ENCODE measurements around the gene NCK2.
A peak's percentile ranks its signal among the peaks of the same experiment; 100 is the strongest.

The NCK2 gene

DNA sequence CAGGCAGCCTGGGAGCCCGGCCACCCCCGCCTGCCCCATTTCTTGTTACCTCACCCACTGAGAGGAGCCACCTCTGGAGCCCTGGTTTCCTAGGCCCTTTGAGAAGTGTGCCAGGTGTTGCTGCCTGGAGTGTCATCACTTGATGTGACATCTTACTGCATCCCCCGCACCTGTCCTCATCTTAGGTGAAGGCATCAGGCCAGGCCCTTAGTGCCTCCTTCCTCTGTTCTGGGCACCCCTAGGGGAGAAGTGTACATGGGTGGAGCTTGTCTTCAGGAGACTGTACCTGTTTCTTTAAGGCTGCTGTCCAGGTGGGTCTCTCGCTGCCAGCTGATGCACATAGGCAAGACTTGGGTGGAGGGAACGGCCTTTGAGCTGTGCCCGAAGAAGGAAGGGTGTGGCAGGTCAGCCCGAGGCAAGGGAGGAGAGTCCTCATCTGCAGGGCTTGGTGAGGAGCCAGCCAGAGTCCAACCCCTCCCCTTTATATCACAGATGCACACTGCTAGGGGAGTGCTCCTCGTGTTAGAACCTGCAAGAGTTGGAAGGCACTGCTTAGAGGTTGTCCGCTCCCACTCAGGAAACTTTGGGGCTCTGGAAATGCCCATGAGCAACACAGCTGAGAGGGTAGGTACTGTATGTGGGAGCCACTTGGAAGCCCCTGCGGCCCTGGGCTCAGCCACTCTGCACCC, 45.9 kb downstream of the NCK2 start:
- DNase-seq (ENCODE audit: low read depth in 2 of 2) = no peak

DNA sequence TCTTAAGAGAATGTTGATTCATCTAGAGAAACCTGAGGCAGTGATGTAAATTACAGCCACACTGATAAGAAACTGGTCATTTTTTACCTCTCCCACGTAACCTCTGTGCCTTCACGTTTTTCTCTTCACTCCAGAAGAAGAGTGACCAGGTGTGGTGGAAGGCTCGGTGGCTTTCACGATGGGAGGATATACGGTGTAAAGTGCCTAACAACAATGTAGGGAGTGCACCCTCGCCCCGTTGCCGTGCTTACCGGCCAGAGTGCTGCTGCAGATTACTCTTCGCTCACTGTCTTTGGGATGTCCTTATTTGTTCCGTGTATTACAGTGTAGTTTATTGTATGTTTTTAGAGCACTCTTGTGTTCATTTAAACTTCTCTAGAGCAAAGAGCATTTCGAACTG, 46.5 kb downstream of the NCK2 start:
- DNase-seq (ENCODE audit: low read depth in 2 of 2) = no peak

DNA sequence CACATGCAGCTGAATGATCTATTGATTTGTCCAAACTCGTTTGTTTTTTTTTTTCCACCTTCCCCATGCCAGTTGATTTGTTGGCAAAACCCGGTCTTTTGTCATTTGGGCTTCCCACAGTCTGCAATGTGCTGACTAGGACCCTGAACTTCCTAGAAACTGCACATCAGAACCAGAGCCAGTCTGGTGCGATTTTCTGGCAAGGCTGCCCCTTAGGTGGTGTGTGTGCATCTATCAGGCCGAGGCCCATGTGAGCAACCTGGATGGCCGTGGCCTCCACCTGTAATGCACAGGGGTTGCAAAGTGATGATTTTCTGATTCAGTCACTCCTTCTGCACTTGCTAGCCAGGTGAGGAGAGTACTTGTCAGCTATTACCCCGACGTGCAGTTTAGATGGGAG, 47.8 kb downstream of the NCK2 start:
- DNase-seq (ENCODE audit: low read depth in 2 of 2) = no peak

DNA sequence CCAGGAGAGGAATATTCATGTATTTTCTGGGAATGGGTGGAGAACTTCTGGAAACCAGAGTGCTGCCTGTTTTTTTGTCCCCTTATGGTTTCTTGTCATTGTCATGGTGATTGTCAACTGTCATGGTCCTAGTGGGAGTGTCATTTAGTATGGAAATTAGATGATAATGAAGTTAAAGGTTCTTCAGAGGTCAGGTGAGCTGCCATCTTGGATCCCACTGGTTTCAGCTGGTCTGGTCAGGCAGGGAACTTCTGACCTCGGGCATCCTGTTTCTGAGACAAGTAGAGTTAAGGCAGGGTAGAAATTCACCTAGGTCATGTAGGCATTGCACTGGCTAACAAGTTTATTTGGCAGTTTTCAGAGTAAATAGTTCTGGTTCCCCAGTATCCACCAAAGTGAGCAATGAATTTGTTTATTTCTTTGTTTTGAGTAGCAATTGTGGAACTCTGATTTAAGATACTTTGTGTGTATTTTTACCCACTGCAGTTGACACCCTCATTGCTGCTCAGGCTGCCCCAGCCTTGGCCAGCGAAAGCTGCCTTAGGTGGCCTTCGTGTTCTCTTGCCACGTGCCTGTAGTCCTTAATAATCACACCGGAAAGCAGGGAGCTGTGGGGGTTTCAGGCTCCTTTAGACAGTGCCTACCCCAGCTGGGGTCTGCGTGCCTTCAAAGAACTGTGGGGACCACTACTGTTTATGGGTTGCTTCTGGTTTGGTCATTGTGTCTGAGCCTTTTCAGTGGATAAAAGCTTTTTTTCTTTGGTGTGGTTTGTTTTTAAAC, 48.7 kb downstream of the NCK2 start:
- DNase-seq (ENCODE audit: low read depth in 2 of 2) = no peak

DNA sequence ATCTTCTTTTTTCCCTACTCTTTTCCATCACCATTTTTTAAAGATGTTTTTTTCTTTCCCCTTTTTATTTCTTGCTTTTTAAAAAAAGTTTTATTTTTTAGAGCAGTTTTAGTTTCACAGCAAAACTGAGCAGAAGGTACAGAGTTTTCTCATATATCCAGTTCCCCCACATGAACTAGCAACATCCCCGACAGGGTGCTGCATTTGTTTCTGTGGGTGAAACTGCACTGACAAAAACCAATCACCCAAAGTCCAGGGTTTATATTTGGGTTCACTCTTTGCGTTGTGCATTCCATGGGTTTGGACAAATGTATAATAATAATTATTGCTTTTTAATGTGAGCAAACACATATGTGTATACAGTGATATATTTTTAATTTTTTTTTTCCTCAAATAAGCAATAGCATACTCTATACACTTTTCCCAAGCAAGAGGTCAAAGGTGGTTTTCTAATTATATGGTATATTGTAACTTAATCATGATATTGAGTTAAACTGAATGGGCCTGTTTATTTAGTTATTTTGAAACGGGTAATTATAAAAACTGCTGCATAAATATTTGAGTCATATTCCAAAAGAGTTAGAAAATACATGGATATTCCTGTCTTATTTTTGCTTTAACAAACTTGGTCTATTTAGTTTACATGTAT, 50.3 kb downstream of the NCK2 start:
- no peak for DNase-seq (ENCODE audit: low read depth in 2 of 2)

DNA sequence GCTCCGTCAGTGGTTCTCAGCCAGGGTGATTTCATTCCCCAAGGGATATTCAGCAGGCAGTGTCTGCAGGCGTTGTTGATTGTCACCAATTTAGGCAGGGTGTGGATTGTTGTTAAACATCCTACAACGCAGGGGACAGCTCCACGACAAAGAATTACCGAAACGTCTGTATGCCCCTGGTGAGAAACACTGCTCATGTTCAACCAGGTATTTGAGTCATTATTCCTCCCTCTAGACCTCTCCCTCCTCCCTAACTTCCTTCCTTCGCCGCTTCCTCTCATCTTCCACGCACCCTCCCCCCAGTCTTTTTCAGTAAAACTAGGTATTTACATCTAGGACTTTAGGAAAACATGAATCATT, 50.8 kb downstream of the NCK2 start:
- no peak for DNase-seq (ENCODE audit: low read depth in 2 of 2)

DNA sequence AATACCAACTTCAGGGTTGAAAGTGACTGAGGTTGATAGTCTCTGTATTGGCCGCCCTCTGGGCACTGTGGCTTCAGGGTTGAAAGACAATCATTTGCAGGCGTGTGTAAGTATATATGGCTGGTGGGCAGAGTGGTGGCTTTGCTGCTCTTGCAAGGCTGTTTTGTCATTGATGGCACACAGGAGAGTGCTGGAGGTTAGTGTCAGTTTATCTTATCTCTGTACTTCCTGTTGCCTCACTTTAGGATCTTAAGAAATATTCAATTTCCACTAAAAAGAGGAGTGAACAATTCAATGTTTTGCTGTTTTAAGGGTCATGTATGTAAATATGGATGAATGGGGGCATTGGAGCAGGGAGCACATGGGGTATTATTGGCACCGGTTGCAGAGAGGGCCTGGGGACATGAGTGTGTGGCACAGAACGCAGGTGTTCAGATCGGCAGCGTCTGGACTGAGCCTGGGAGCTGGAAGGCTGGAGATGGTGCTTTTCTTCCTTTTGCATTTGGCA, 51.5 kb downstream of the NCK2 start:
- DNase-seq (ENCODE audit: low read depth in 2 of 2) = no peak

DNA sequence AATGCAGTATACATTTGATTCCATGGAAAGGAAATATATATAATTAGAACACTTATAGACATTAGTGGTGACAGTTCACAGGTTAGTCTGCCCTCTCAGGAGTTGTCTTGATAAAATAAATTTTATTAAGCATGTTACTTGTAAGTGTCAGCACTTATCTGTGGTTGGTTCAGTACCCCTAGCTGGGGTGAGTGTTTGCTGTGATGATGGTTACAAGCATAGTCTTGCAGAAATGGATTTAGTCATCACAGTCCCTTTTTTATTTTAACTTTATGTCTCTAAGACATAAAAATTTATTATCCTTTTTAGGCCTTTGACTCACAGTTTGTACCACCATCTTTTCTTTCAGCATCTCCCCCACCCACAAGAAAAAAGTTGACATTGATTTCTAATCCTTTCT, 52.1 kb downstream of the NCK2 start:
- DNase-seq (ENCODE audit: low read depth in 2 of 2) = no peak

DNA sequence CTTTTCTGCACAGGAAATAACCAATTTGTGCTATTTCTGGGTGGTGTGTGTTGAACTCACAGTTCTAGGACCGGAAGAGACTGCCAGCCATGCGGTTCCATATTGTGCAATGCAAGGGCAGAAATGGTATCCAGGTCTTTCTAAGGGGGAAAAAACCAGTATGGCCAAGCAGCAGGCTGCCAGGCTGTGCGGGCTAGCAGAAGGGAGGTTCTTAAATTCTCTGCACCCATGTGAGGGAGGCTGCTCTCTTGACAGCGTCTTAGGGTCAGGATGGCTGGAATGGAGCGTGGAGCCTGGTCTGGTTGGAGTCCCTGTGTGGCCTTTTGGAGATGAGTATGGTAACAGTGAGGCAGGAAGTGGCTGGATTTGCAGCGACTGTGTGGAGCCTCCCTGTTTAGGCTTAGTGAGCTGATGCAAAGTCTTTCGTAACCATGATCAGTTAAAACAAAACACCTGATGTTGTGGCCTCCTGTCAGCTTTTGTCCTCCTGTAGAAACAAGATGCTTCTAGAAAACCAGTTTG, 52.6 kb downstream of the NCK2 start:
- peak in 1 of 2 experiments; percentile 29 for DNase-seq (ENCODE audit: low read depth in 2 of 2)

DNA sequence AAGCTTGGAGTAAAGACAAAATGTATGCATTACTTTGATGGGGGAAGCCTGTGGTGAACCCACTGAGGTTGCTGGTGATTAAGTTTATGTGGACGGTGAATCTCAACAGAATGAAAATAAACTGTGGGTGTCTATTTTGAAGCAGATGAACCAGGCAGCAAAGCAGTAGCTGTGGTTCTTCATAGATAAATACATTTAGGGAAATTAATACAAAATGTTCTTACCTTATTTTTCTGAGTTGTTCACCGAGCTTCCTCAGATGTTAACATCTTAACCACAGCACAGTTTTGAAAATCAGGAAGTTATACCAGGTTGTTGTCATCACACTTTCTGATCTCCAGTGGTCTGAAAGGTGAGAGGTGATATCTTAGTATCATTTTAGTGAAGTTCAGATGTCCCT, 53.9 kb downstream of the NCK2 start:
- DNase-seq (ENCODE audit: low read depth in 2 of 2) = no peak

DNA sequence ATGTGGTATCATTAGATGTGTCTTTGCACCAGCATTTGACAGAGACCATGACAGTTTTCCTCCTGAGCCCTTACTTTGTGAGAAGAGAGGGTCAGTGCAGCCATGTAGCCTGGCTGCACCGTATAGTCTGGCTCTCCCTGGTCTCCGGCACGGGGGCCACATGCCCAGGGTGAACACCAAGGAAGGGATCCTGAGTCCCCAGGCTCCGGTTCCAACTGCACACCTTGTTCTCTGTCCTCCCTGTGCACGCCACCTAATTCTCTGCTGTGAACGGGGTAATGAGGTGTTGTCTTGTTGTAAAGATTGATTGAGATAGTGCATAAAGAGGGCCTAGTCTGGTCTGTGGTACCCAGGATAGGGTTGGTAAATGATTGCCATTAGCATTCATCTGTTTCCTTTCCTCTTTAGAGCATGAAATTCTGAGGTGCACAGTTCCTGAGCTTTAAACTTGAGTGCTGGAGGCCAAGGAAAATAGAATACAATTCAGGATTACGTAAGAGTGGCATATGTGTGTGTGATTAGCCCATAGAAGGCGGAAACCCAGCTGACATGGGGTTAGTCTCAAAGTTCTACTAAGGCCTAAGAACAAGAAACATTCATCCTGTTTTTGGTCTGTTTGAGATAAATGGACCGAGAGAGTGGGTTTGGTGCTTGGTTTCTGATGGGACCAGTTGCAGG, 55.5 kb downstream of the NCK2 start:
- DNase-seq (ENCODE audit: low read depth in 2 of 2) = no peak

DNA sequence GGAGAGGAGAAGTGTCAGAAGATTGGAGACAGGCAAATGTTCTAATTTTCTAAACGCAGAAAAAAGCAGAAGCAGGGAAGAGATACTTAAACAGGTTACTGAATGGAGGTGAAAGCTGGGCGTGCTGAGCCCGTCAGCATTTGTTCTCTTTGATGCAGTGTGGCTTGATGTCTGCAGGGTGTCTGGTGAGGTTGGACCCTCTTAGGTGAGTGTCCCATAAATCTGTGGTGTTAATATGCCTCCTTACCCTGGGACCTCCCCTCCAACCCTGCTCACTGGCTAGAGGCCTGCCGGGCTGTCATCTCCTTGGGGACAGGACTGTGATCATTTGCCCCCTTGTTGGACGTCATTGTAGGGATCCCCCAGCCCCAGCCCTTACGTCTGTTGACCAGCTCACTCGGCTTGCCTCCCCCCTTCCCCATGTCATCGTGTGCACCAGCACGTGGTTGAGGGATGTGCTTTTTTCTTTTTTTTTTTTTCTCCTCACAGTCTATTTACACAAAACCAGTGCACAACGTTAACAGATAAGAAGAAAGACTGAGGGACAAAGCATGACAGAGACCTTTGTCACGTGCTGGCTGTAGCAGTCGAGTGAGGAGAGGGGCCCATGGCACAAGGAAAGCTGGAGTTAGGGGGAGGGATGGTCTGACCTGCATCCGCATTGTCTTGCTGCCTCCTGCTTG, 56.4 kb downstream of the NCK2 start:
- no peak for DNase-seq (ENCODE audit: low read depth in 2 of 2)

DNA sequence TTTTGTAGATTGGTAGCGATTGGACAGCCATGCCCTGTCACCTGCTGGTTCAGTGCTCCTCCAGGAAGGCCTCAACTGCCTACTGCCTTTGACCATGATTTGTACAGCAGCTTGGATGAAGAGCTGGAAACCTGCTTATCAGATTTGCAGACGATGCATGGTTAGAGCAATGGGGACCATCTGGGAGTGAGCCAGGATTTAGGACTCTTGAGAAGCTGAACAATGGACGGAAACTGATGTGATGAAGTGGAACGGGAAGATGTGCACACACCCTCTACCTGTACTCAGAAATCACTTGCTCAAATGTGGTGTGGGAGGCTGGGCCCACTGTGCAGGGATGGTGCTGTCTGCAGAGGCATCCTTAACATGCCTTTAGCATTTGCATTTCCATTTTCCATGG, 57.2 kb downstream of the NCK2 start:
- no peak for DNase-seq (ENCODE audit: low read depth in 2 of 2)

DNA sequence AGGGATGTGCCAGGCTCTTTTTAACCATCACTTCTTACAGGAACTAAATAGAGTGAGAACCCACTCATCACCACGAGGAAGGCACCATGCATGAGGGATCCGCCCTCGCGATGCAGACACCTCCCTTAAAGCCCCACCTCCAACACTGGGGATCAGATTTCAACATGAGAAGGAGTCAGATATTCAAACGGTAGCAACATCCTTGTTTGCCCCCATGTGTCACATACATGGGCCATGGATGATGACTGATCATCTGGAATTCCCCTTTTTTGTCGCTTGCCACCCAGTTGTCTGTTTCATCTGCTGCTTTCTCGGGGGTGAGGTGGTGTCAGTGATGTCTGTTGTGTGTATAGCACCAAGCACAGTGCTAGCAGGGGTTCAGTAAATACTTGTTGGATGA, 57.9 kb downstream of the NCK2 start:
- no peak for DNase-seq (ENCODE audit: low read depth in 2 of 2)

DNA sequence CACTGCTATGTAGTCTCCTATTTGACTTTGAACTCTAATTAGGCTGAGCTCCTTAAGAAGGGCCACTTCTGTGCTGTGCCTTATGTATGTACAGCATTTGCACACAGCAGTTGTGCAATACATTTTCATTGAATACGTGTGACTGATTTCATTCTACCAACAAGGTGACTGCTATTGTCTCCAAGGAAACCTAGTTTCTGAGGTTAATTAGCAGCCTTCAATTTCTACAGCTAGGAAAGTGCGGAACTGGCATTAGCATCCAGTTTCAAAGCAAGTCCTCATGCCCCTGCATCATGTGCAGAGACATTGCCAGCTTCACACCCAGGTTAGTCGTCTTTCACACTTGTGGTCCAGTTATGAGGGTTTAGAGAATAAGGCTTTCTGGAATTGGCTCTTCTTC, 58.6 kb downstream of the NCK2 start:
- no peak for DNase-seq (ENCODE audit: low read depth in 2 of 2)

DNA sequence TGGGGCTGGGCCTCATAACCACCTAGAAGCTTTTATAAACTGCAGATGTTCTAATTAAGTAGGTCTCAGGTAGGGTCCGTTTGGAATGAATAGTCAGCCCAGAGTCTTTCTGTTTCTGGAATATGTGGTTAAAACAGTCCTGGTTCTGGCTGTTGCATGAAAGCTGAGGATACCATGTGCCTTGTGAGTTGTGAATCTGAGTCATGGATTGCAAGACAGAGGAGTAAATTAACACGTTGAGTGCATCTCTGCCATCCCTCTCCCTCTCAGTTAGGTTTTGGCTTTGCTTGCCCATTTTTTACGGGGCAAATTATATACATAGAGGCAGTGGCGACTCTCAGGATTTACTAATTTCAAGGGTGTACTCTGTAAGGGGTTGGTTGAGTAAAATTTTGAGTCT, 59.1 kb downstream of the NCK2 start:
- DNase-seq (ENCODE audit: low read depth in 2 of 2) = no peak

DNA sequence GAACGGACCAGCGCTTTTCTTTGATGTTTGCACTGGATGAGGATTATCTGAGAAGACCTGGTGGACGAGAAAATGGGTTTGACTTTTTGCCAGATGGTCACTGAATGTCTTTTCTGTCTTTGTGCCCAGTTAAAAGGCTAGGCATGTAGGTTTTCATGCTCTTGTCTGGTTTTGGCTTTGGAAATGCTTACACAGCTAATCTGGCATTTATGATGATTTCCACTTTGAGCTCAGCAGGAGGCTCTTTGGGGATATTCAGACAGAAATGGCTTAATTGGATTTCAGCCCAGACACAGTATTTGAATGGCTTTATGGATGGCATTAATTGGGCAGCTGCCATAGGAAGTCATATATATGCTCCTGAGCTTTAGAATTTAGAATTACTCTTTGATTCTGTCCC, 59.6 kb downstream of the NCK2 start:
- no peak for DNase-seq (ENCODE audit: low read depth in 2 of 2)

DNA sequence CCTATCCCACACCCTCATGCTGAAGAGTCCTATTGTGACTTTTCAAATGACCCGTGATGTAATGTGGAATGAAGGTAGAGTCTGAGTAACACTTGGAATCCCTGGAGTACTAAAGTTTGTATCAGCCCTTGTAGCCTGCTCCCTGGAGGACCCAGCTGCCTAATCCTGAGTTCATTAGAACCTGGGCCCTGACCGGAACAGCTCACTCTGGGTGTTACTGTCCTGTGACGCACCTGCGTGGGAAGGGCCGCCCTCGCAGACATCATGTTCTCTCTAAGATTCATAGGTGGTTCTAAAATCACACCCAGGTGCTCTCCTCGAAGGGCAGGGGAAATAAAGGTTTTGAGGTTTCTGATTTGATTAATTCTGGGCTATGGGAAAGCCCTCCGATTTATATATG, 62.3 kb downstream of the NCK2 start:
- DNase-seq (ENCODE audit: low read depth in 2 of 2) = no peak

DNA sequence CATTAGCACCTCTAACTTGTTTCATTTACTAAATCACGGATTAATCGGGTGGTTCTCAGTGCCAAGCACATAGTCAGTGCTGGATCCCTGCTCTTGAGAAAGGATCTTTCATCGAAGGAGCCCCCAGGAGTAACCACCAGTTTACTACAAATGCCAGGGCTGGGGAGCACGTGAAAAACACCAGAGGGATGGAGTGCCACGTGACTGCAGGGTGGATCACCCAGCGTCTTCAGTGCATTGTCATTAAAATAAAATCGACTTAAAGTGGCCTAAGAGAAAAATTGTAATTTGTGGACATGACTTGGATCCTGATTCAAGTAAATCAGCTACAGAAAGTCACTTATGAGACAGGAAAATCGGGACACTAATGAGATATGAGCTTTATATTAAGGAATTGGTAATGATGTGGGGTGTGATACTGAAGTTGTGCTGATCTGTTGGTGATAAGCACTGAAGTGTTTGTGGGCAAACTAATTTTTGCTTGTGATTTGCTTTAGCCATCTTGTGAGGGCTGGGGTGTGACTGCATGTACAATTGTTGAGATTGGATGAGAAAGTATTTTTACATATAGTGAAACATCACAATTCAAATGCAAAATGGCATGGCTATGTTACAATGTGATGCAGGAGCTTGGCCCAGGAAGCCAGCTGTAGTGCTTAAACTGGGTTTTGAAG, 63.8 kb downstream of the NCK2 start:
- no peak for DNase-seq (ENCODE audit: low read depth in 2 of 2)

DNA sequence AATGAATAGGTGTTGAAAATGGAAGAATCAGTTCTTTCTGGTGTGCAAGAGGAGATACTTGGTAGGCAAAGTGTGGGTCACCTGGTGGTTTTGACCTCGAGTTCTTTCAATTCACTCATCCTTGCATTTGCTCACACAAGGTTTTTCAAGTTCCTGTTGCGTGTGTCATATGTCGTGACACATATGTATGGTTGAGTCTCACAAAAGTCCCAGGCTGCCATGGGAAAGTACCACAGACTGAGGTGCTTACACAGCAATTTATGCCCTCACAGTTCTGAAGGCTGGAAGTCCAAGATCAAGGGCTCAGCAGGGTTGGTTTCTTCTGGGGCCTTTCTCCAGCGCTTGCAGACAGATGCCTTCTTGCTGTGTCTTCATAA, 64.4 kb downstream of the NCK2 start:
- DNase-seq (ENCODE audit: low read depth in 2 of 2) = no peak

DNA sequence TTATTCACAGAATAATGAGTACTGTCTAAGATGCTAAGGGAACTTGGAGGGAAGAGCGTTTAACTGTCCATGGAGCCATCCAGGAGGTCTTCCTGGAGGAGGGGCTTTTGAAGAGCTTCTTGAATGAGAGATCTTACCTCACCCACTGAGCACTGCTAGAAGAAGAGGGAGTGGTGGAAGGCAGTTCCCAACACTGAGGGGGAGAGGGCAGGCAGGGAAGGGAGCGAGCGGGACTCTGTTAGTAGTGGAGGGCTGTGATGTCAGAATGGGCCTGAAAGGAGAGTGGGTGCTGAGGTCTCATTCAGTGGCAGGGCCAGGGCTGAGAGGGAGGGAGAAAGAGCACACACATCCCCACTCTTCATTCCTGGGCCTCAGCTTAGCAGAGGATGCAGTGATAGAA, 65.0 kb downstream of the NCK2 start:
- DNase-seq (ENCODE audit: low read depth in 2 of 2) = no peak

Data from fibroblast of skin of left quadriceps (primary cell).